ENCODE measurements around the gene SLC4A3. TPM values are rescaled to one million over a fixed set of nuclear protein-coding genes. Genes with fewer than 3 reads are reported as not detected.

The SLC4A3 gene
- total RNA-seq, 1 experiment from 2014 or later, result 8.7 TPM

GRCh38 chr2:219691571-219691970 is 64.1 kb downstream of the SLC4A3 start (continued):
- TF ChIP-seq NR3C1 (CRISPR knock-in tag; conservative IDR thresholded peaks at IDR 0.05; ENCODE audit: low read depth), result no peak
- TF ChIP-seq JAZF1 (CRISPR knock-in tag; IDR thresholded peaks at IDR 0.05), result no peak
- no peak for TF ChIP-seq HMGA2 (CRISPR knock-in tag; IDR thresholded peaks at IDR 0.05)
- no peak for TF ChIP-seq ATF2 (CRISPR knock-in tag; IDR thresholded peaks at IDR 0.05; ENCODE audit: borderline replicate concordance, low read depth)
- no peak for TF ChIP-seq GRHL2 (CRISPR knock-in tag; IDR thresholded peaks at IDR 0.05; ENCODE audit: insufficient replicate concordance, severe bottlenecking)

Other genes with a start within 250 kb of the SLC4A3 start
- gene DNPEP, start 239.7 kb upstream of the SLC4A3 start, total RNA-seq (2021), result 65.8 to 70.2 TPM (median 67.6 TPM) in 3 replicates
- 1.6 to 3.5 TPM (median 2.8 TPM) in 3 replicates for gene DES, start 209.3 kb upstream of the SLC4A3 start, total RNA-seq (2021)
- 55.3 to 62.7 TPM (median 57.8 TPM) in 3 replicates for gene SPEG, start 192.8 kb upstream of the SLC4A3 start, total RNA-seq (2021)
- 44.2 to 51.9 TPM (median 49.5 TPM) in 3 replicates for gene GMPPA, start 128.7 kb upstream of the SLC4A3 start, total RNA-seq (2021)
- 0.79 to 1.0 TPM (median 0.80 TPM) in 3 replicates for gene ASIC4, start 113.1 kb upstream of the SLC4A3 start, total RNA-seq (2021)
- gene CHPF, start 83.8 kb upstream of the SLC4A3 start, total RNA-seq (2021), result 84.3 to 97.0 TPM (median 84.8 TPM) in 3 replicates
- 7.1 to 8.1 TPM (median 7.3 TPM) in 3 replicates for gene TMEM198, start 83.6 kb upstream of the SLC4A3 start, total RNA-seq (2021)
- 159 to 221 TPM (median 213 TPM) in 3 replicates for gene OBSL1, start 56.1 kb upstream of the SLC4A3 start, total RNA-seq (2021)
- 1.1 to 1.8 TPM (median 1.4 TPM) in 3 replicates for gene INHA, start 55.3 kb upstream of the SLC4A3 start, total RNA-seq (2021)
- gene STK11IP, start 29.8 kb upstream of the SLC4A3 start, total RNA-seq (2021), result 31.3 to 39.9 TPM (median 31.9 TPM) in 3 replicates